Kidney (tissue), 14 donors: ENCODE data around the gene MARCKSL1. TPM values are rescaled to one million over a fixed set of nuclear protein-coding genes. Genes with fewer than 3 reads are reported as not detected.

Source experiments
- DNase-seq, 5 donors: peaks; one replicate each; pipeline ENCODE4 v3.0.0-alpha.2; 2013 to 2020
- FAIRE-seq: peaks from 2 replicates; lab custom pipeline; 2012; peaks lifted over from hg19 to GRCh38; lab: Jason Lieb, UNC
- H3K27ac ChIP-seq, 2 donors: one replicate each; pipeline ENCODE4 v1.7.0; 2013; ENCODE audit warnings: low read depth in 2 of 2, low read length in 2 of 2, inconsistent platforms in 1 of 2
- H3K27me3 ChIP-seq: one replicate; pipeline ENCODE4 v1.7.1; 2013; ENCODE audit warnings: low read length, inconsistent platforms; ENCODE audit not compliant: control insufficient read depth, insufficient read depth
- H3K36me3 ChIP-seq, 3 donors: one replicate each; pipeline versions ENCODE4 v1.7.0 to v1.7.1; 2013; ENCODE audit warnings: low read length in 3 of 3, control low read depth in 1 of 3, inconsistent platforms in 1 of 3; ENCODE audit not compliant: insufficient read depth in 3 of 3, control insufficient read depth in 2 of 3
- H3K4me1 ChIP-seq, 3 donors: one replicate each; pipeline versions ENCODE4 v1.7.0 to v1.7.1; 2013; ENCODE audit warnings: low read length in 3 of 3, inconsistent platforms in 1 of 3, low read depth in 1 of 3; ENCODE audit not compliant: control insufficient read depth in 2 of 3, insufficient read depth in 2 of 3
- H3K4me3 ChIP-seq, 3 donors: one replicate each; pipeline versions ENCODE4 v1.7.0 to v1.8.1; 2013; ENCODE audit warnings: low read length in 3 of 3, control low read depth in 1 of 3, inconsistent platforms in 1 of 3
- H3K9ac ChIP-seq, 3 donors: one replicate each; pipeline versions ENCODE4 v1.7.0 to v1.7.1; 2013; ENCODE audit warnings: low read length in 3 of 3, control low read depth in 1 of 3, inconsistent platforms in 1 of 3
- H3K9me3 ChIP-seq, 3 donors: one replicate each; pipeline versions ENCODE4 v1.7.0 to v1.7.1; 2013; ENCODE audit warnings: low read length in 3 of 3, control low read depth in 1 of 3, inconsistent platforms in 1 of 3; ENCODE audit not compliant: control insufficient read depth in 2 of 3, insufficient read depth in 1 of 3
- intact Hi-C: fragments of 100-400 bp; cut with DNase I; formaldehyde crosslinking; loops from one replicate; pipeline ENCODE4 v1.11.1; 2022
- polyA plus RNA-seq: library from polyadenylated mRNA; stranded (reverse); fragments of 350-450 nt; fragmentation: Illumina TruSeq; extraction: RNeasy Lipid Tissue Mini Kit (QIAGEN cat#74804); gene quantifications from one replicate; pipeline ENCODE4 v1.2.3, GENCODE V29; 2014; ENCODE audit warnings: low read depth, low replicate concordance; ENCODE audit not compliant: insufficient read depth
- total RNA-seq: library from RNA; stranded (reverse); fragmentation: NEBNext Ultra II Directional; extraction: Animal tissue kit (Norgen Biotek cat#: 25700); gene quantifications from one replicate; pipeline ENCODE4 v1.2.1, GENCODE V29; 2021
- TF ChIP-seq, protein P1 (sequence below): IDR thresholded peaks from 3 replicates; pipeline ENCODE4 v1.5.1; 2012; ENCODE audit warnings: mild to moderate bottlenecking, moderate library complexity, borderline replicate concordance; ENCODE audit not compliant: insufficient read depth; ENCODE audit errors: extremely low read depth
- donor health status: control.
- donor health status: control.
- donor health status: control.
- donor health status: control.
- donor health status: control.
- donor health status: DM: yes; HTN: yes; CAD: no.
- donor health status: Normal renal cell carcinoma (clear cell type).

MARCKSL1 gene
- total and polyA plus RNA-seq, 2 donors from 2014 or later: 29.8 to 58.6 TPM

DNA sequence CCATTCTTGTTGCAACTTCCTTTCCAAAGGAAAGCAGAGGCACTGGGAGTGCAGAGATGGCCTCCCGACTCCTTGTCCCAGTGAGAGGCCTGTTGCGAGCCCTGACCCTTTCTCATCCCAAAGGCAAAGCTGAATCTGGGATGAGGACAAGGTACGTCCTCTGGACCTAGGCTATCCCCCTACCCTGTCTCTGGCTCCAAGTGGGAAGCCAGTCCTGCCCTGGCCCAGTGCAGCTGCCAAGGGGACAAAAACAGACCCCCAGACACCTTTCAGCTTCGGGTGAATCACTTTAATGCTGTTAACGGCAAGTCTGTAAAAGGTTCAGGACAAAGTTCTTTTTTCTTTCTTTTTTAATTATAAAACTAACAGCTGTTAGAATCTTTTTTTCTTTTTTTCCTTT lies 28.8 kb upstream of the MARCKSL1 start:
- H3K9ac ChIP-seq: no peak overlapping the region
- no peaks in the 10 kb centered on the region for H3K27me3 ChIP-seq
- H3K27ac ChIP-seq: no peak overlapping the region
- intact Hi-C loops: no loop called here
- no peak for FAIRE-seq
- peaks cover 0 to 2% (median 0%) of the 10 kb centered on the region in 3 donors for H3K4me1 ChIP-seq
- peaks cover 10 to 28% (median 25%) of the 10 kb centered on the region in 3 donors for H3K36me3 ChIP-seq
- TF ChIP-seq, protein P1, sequence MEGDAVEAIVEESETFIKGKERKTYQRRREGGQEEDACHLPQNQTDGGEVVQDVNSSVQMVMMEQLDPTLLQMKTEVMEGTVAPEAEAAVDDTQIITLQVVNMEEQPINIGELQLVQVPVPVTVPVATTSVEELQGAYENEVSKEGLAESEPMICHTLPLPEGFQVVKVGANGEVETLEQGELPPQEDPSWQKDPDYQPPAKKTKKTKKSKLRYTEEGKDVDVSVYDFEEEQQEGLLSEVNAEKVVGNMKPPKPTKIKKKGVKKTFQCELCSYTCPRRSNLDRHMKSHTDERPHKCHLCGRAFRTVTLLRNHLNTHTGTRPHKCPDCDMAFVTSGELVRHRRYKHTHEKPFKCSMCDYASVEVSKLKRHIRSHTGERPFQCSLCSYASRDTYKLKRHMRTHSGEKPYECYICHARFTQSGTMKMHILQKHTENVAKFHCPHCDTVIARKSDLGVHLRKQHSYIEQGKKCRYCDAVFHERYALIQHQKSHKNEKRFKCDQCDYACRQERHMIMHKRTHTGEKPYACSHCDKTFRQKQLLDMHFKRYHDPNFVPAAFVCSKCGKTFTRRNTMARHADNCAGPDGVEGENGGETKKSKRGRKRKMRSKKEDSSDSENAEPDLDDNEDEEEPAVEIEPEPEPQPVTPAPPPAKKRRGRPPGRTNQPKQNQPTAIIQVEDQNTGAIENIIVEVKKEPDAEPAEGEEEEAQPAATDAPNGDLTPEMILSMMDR: no peak
- no peak overlapping the region for H3K4me3 ChIP-seq
- no peaks in the 10 kb centered on the region for H3K9me3 ChIP-seq
- DNase-seq: no peak

DNA sequence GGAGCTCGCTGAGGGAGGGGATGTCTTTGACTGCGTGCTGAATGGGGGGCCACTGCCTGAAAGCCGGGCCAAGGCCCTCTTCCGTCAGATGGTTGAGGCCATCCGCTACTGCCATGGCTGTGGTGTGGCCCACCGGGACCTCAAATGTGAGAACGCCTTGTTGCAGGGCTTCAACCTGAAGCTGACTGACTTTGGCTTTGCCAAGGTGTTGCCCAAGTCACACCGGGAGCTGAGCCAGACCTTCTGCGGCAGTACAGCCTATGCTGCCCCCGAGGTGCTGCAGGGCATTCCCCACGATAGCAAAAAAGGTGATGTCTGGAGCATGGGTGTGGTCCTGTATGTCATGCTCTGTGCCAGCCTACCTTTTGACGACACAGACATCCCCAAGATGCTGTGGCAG lies 27.7 kb upstream of the MARCKSL1 start:
- no peaks in the 10 kb centered on the region for H3K27me3 ChIP-seq
- FAIRE-seq (no peak), DNase-seq (peak in 1 of 5 donors; percentile 53)
- peaks cover 10 to 28% (median 23%) of the 10 kb centered on the region in 3 donors for H3K36me3 ChIP-seq
- H3K4me1 ChIP-seq: peaks cover 0 to 2% (median 0%) of the 10 kb centered on the region in 3 donors
- no peak overlapping the region for H3K9ac ChIP-seq
- H3K4me3 ChIP-seq: no peak overlapping the region
- intact Hi-C loops: no loop called here
- H3K9me3 ChIP-seq: no peaks in the 10 kb centered on the region
- TF ChIP-seq, protein P1: no peak
- no peak overlapping the region for H3K27ac ChIP-seq

DNA sequence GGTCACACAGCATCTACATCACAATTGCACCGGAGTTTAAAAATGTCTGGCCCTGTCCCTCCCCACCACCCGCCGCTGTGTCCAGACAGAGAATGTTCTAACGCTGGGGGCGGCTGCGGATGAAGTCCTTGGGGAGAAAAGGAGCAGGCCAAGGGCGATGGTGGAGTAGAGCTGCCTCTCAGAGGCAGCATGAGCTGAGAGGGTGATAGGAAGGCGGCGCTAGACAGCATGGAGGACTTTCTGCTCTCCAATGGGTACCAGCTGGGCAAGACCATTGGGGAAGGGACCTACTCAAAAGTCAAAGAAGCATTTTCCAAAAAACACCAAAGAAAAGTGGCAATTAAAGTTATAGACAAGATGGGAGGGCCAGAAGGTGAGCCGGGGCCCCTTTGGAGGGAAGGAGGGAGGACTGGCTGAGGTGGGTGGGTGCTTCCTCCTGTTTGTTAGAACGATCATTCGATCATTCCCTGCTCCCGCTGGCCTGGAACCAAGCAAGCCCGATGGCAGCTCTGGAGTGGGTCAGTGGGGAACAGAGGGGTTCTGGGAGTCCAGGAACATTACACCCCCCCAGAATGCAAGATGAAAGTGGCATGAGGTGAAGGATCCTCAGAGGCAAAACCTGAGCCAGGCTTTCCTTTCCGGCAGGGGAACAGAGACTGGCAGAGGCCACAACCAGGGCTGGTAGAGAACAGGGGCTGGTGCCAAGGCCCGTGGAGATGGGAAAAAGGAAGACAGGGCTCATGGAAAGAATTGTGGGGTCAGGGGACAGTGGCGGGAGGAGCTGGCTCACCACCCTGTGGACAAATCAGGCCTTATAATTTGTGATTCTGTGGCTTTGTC lies 26.7 kb upstream of the MARCKSL1 start, which contains the start of the genes FAM229A and TSSK3:
FAM229A (minus strand) TSS at position 12 of the 840 bp plus-strand sequence. CDS start 394 bp downstream, outside the sequence.
TSSK3 (plus strand) TSS at position 66 of the 840 bp plus-strand sequence; CDS start at position 229, 163 bp downstream.
- H3K27ac ChIP-seq: peak within 1 kb of the TSS in 1 of 2 donors; percentile 65

More for the DNA sequence above, 26.7 kb upstream of the MARCKSL1 start, which contains the start of the genes FAM229A and TSSK3:
- no peaks in the 10 kb centered on the region for H3K27me3 ChIP-seq
- H3K9ac ChIP-seq: no peak within 1 kb of the TSS
- no peak for DNase-seq
- peaks cover 0 to 2% (median 0%) of the 10 kb centered on the region in 3 donors for H3K4me1 ChIP-seq
- peaks cover 4 to 21% (median 12%) of the 10 kb centered on the region in 3 donors for H3K36me3 ChIP-seq
- peak within 1 kb of the TSS in 2 of 3 donors; percentile 26 to 46 for H3K4me3 ChIP-seq
- TF ChIP-seq, protein P1: no peak
- FAIRE-seq: no peak
- no peaks in the 10 kb centered on the region for H3K9me3 ChIP-seq
- intact Hi-C loops: no loop called here
